Stimulated activated CD4-positive, alpha-beta T cell treated with anti-CD3 and anti-CD28 coated beads, Interleukin-2, amount 100 ng/mL, for 24 hours (primary cell): ENCODE measurements around the gene LHPP.
"Not testable (repeated sequence)": the region's sequence is repeated elsewhere in the genome, so short reads cannot be mapped to it uniquely, and the experiment has no call there.

ENCODE experiments used
- DNase-seq, 2 donors: peaks; one replicate each; pipeline ENCODE4 v3.0.0-alpha.2; 2020

The LHPP gene

GRCh38 chr10:124598196-124598595, 136.6 kb downstream of the LHPP start:
- no peak for DNase-seq

DNA sequence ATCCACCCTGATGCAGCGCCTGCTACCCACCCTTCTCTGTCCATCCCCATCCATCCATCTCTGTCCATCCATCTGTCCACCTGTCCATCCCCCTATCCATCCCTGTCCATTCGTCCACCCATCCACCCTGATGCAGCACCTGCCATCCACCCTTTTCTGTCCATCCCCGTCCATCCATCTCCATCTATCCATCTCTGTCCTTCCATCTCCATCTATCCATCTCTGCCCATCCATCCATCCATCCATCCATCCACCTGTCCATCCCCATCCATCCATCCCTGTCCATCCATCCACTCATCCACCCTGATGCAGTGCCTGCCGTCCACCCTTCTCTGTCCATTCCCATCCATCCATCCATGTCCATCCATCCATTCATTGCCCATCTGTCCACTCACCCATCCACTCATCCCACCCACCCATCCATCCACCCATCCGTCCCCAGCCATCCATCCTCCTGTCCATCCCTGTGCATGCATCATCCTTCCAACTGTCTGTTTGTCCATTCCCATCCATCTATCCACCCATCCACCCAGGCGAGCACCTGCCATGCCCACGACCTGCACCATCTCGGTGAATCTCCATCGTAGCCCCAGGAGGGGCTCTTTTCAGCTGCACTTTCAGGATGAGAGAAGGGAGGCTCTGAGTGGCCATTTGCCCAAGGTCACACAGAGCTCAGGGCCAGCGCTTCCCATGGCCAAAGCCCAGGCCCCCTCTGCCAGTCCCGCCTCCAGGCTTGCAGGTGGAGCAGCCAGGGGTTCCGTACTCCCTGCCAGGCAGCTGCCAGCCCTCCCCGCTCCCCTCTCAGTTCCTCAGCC, 137.4 kb downstream of the LHPP start:
- no peak for DNase-seq

GRCh38 chr10:124599588-124600050, 138.0 kb downstream of the LHPP start:
- DNase-seq, result no peak

DNA sequence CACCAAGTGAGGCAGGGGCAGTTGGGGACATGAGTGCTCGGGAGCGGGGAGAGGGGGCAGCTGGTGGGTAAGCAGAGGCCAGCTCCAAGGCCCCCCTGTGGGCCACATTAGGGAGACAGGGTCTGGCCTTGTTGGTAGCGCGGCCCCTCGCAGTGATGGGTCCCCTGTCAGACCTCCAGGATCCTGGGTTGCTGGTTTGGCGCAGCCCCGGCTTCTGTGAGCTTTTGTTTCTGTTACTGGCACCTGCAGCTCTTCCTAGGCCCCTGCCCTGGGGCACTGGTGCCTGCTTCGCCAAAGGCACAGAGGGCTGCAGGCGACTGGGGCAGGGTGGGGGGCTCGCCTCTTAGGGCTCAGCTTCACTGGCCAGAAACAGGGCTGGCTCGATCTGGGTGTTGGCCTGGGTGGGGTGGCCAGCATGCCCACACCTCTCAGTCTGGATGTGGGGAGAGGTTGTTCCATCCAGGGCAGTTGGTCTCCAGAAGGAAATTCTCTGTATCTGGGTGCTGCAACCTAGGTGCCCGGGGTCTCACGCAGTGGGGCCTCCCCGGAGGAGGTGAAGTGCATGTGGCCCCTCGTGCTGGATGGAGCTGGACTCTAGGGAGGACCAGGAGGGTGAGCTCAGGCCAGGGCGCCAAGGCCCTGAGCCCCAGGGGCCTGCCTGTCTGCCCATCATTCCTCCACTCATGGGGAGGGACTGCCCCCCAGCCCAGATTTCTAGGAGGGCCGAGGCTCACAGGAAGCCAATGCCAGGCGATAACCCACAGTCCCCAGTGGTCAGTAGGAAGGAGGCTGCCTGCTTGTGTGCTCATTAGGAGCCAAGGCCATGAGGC, 138.6 kb downstream of the LHPP start:
- DNase-seq, result no peak

DNA sequence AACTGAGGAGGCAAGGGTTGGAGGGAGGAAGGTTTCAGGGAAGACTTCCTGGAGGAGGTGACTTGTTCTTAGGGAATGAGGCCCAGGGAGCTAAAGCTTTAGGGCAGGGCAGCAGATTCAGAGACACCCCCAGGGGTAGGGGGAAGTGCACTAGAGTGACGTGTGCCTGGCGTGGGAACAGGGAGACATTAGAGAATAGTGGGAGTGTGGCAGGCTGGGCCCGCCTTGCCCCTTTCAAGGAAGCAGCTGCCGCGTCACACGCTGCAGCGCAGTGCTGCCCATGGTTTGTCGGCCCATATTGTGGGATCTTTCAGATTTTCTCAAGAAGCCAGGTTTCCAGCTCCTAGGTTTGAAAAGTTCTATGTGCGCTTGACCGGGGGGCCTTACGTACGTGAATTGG, 139.4 kb downstream of the LHPP start:
- DNase-seq, result no peak

- no peak for DNase-seq
These were observed 140.0 kb downstream of the LHPP start for GRCh38 chr10:124601431-124602120.

DNA sequence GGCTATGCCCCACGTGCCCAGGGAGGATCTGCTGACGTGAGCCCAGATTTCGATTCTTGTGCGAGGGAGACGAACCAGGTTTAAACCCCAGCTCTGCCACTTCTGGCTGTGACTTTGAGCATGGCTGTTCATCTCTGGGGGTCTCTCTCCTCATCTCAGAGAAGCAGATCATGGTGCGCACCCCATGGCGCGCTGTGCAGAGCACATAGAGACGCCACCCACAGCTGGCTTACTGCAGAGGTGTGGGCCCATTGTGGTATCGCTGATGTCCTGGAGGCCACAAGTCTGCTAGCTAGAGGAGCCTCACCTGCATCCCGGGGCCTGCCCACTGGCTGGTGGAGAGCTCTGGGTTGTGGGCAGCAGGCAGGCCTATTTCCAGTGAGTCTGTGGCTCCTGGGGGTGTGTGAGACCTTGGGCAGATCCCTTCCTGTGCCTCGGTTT, 140.5 kb downstream of the LHPP start:
- DNase-seq, result no peak

DNA sequence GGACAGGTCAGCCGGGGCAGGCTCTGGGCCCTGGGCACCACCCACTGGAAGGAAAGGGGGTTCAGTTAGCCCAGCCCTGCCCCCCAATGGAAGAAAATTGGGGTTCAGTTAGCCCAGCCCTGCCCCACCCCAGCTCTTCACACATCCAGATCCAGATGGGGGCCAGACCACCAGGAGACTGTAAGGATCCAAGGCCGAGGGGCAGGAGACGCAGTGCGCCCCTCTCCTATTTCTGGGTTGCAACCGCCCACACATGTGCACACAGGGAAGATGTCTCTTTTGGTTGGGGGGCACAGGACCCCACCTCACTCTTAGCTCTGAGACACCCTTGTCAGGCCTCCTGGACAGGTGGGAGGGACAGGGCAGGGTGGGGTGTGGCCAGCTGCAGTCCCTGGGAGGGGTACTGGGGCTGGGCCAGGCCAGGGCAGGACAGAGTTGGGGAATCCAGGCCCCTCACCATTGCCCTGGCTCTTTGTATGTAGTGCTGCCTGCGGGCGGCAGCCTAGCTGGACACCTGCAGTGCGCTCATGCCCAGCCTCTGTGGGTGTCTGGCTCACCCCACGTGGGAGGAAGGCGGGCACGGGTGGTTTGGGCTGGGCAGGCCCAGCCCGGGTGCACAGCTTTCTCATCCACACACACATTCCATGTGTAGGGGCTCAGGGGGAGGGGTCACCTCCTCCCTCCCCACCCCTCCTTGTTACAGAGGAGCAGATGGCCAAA, 141.2 kb downstream of the LHPP start:
- no peak for DNase-seq

DNA sequence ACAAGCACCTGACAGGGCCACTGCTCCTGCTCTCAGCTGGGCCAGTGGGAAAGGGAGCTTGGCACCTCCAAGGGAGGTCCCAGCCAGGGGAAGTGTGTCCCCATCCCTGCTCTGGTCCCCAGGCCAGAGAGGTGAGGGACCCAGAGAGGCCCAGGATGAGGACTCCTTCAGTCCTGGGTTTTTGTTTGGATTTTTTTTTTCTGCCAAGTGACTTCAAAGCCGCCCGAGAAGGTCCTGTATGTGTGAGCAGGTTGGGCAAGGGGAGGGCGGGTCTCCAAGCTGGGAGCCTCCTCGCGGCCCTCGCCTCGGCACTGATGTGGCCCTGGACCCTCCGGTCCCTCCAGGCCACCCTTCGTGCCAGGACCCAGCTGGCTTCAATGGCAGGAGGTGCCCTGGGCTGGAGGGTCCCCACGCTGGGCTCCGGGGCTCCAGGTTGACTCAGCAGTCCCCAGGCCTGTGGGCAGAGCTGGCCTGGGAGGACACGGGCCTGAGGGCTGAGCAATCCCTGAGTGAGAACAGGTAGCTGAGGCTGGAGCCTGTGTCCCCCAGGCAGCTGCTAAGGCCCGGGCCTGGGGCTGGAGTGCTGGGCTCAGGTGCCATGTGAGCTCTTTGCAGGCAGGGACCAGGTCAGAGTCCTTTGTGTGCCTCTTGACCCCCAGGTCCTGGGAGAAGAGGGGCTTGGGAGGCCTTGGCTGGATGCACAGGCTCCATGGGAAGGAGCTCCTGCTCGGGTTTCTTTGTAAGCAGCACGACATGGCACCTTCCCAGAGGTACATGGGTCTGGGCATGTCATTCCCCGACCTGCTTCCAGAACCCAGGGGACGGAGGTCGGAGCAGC, 142.0 kb downstream of the LHPP start:
- DNase-seq, result no peak

- no peak for DNase-seq
These were observed 142.8 kb downstream of the LHPP start for GRCh38 chr10:124604214-124605000.

GRCh38 chr10:124605001-124605370, 143.4 kb downstream of the LHPP start:
- no peak for DNase-seq

GRCh38 chr10:124605481-124605855, 143.8 kb downstream of the LHPP start:
- DNase-seq, result no peak

DNA sequence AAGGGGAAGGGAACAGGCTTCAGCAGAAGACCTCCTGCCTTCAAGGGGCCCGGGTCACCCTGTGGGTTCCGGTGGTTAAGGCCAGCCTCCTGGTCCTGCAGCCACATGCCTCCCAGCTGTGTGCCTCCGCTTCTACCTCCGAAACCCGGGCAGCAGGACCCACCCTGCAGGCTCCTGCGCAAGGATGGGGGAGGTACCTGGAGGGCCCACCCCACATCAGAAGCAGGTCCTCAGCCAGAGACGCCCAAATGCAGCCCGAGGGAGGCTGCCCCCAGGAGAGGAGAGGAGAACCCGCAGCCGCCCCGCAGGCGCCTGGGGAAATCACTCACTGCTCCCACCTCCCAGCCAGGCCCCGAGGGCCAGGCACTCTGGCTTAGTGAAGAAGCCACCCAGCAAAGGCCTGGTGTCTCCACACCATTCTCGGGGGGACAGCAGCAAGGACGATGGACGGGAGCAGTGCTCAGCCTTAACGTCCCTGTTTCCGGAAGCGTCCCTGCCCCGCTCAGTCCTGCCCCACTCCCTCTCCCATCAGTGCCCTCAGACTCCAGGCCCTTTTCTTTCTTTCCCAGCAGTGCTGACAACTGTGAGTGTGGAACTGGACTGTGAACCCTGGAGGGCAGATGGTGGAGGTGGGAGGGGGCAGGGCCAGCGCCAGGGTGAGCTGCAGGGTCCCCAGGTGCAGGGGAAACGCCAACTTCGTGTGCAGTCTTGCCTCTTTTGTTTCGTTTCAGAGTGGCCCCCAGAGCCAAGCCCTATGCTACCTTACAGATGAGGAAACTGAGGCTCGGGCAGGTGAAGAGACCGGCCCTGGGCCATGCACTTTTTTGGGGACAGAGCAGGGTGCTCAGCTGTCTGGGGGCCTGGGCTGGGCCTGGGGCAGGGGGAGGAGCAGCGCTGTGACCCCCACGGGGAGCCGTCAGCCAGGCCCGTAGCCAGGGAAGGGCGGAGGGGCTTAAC, 144.5 kb downstream of the LHPP start:
- no peak for DNase-seq

DNA sequence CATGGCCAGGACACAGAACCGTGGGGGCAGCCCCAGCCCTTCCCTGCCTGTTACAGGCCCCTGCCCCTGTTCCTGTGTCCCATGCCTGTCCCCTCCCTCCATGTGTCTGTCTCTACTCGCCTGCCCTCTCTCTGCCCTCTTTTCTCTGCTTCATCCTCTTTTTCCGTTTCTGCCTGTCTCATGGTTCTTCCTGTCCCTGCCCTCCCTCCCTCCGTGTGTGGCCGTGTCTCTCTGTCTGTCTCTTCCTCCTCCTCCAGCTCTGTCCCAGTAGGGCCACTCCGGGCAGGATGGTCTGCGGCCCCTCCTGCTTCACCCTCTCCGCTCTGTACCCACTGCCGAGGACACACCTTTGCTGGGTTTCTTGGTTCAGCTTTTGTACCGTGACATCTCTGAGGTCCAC, 145.2 kb downstream of the LHPP start:
- no peak for DNase-seq

DNA sequence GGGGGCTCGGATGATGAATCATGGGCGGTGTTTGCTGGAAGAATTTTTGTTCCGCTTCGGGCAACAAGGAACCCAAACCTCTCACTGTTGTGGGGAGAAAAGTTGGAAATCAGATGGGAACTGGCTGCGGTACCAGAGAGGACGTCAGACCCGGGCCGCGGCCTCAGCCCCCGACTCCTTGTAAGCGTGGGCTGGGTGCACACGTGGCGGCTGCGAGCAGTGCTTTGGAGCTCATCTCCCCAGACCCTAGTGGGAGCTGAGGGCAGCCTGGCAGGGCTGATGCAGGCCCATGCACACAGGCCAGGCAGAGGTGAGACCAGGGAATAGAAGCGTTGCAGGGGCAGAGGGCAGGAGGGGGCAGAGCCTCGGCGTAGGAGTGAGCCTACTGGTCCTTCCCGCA, 146.1 kb downstream of the LHPP start:
- DNase-seq, result no peak

DNA sequence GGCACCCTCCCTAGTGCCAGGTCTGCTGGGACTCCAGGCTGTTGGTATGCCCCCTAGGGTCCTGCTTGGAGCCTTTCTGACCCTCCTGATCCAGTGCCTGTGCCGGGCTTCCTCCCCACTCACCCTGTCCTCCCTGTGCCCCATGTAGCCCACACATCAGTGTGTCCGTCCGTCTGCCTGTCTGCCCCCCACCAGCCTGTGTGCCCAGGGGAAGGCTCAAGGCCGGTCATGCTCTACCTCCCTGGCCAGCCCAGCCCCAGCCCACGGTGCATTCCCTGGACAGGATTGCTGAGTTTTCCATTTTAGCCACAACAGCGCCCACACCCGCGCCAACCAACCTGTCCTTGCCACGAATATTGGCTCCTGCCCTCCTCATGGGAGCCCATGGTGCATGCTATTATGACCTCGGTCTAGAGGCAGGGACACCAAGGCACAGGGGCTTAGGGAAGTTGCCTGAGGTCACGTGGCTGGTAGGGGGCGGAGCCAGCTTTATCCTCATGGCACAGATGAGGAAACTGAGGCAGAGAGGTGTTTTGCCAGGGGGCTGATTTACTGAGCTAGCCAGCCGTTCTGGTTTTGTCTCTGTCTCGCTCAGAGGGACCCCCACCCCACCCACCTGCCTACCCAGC, 146.6 kb downstream of the LHPP start:
- no peak for DNase-seq

GRCh38 chr10:124609698-124610097, 148.1 kb downstream of the LHPP start:
- no peak for DNase-seq

DNA sequence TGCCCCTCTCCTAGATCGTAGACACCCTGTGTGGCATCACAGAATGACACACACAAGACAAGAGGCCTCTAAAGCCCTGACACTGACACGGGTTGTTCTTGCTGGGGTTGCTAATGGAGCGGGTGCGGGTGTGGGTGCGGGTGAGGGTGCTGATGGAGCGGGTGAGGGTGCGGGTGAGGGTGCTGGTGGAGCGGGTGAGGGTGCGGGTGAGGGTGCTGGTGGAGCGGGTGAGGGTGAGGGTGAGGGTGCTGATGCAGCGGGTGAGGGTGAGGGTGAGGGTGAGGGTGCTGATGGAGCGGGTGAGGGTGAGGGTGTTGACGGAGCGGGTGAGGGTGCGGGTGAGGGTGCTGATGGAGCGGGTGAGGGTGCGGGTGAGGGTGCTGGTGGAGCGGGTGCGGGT, 148.6 kb downstream of the LHPP start:
- not testable (repeated sequence) for DNase-seq

- DNase-seq, result not testable (repeated sequence)
These were observed 149.2 kb downstream of the LHPP start for GRCh38 chr10:124610851-124611250.
